HL-60 (cell line): Measurements from ENCODE around the gene KCNJ15.

ENCODE experiments used
- CTCF ChIP-seq: IDR thresholded peaks from one replicate; pipeline ENCODE4 v1.5.1; 2011; ENCODE audit warnings: low read length, control low read depth, inconsistent platforms; ENCODE audit not compliant: insufficient read depth
- GABPA ChIP-seq: IDR thresholded peaks from 2 replicates; pipeline ENCODE4 v1.6.1; 2012; ENCODE audit warnings: low read depth
- POLR2AphosphoS5 ChIP-seq: IDR thresholded peaks from 2 replicates; pipeline ENCODE4 v1.6.1; 2012; ENCODE audit warnings: low read depth
- REST ChIP-seq: IDR thresholded peaks from 2 replicates; pipeline ENCODE4 v1.6.1; 2012; ENCODE audit warnings: low read depth; ENCODE audit not compliant: insufficient replicate concordance

GRCh38 chr21:38211321-38211720, 45.5 kb upstream of the KCNJ15 start:
- TF ChIP-seq CTCF (no peak), REST (no peak), POLR2AphosphoS5 (no peak), GABPA (no peak)
